ENCODE results near the gene MYH11.

MYH11 gene

GRCh38 chr16:15870011-15870410 lies 13.2 kb upstream of the MYH11 start:
- POLR2A ChIA-PET (ENCODE audit: low non-redundant PET): no interaction called here
- CTCF ChIA-PET: no interaction called here
- no peak overlapping the region for H3K27ac ChIP-seq
- no peak for DNase-seq (ENCODE audit: low spot score)
- TF ChIP-seq CTCF (conservative IDR thresholded peaks at IDR 0.05; ENCODE audit: low read depth): no peak

- no peak for DNase-seq (ENCODE audit: low spot score)
- POLR2A ChIA-PET (ENCODE audit: low non-redundant PET): no interaction called here
- no peak overlapping the region for H3K27ac ChIP-seq
- no peak for TF ChIP-seq CTCF (conservative IDR thresholded peaks at IDR 0.05; ENCODE audit: low read depth)
- CTCF ChIA-PET: interaction anchor here (0.6 to 0.7 kb wide), 2 partner anchors 36 to 66 kb away, joined by 3 to 4 read pairs; no protein-coding TSS in a partner anchor
Measured at GRCh38 chr16:15866451-15866850, 9.6 kb upstream of the MYH11 start.

DNA sequence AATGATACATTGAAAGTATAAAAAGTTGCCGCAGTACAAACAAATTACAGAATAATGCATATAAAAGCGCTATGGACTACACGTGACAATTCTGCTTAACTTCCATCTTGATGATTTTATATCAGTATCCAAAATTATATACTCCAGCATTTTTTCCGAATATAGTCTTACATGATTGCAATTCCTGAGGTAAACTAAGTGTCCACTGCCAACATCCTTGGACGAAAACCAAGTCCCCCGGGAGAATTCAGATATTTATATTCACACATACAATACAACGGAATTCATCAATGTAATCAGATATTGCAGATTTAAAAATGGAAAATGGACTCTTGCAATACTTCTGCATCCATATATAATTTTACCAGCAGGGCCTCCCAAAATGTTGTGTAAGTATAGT lies 8.9 kb upstream of the MYH11 start:
- DNase-seq (ENCODE audit: low spot score): no peak
- ChIA-PET POLR2A (ENCODE audit: low non-redundant PET) (no interaction called here), CTCF (interaction anchor here (0.6 to 0.7 kb wide), 2 partner anchors 35 to 66 kb away, joined by 3 to 4 read pairs; no protein-coding TSS in a partner anchor)
- TF ChIP-seq CTCF (conservative IDR thresholded peaks at IDR 0.05; ENCODE audit: low read depth): no peak
- H3K27ac ChIP-seq: no peak overlapping the region

DNA sequence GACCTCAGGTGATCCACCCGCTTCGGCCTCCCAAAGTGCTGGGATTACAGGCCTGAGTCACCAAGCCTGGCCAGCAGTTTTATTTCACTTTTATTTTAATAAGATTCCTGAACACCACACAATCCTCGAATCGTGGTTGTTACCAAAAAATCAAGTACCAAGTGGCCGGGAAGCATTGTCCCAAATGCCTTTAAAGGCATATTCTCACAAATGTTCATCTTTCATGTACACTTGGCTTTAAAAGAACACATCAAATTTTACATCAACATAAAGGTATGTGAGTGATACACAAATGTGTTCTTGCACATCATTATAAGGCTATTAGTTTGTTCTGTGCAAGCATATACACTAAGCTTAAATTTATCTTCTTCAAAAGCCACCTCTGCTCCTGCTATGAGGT lies 8.1 kb upstream of the MYH11 start:
- H3K27ac ChIP-seq: no peak overlapping the region
- DNase-seq (ENCODE audit: low spot score): no peak
- CTCF ChIA-PET: no interaction called here
- POLR2A ChIA-PET (ENCODE audit: low non-redundant PET): no interaction called here
- no peak for TF ChIP-seq CTCF (conservative IDR thresholded peaks at IDR 0.05; ENCODE audit: low read depth)

DNA sequence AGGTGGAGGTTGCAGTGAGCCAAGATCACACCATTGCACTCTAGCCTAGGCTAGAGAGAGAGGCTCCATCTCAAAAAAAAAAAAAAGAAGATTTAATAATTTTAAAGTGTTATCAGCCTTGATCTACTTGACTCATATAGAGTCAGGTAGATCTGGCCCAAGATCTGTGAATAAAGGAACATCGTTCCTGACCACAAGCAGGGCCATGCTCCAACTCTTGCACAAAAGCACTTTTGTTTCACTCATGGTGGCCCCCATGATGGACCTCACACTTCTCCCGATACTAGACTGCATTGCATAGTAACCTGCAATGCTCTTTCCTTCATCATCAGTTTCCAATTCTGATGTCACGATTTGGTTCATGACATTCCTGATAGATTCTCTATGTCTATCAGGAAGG lies 5.2 kb upstream of the MYH11 start:
- no peak for DNase-seq (ENCODE audit: low spot score)
- CTCF ChIA-PET: no interaction called here
- POLR2A ChIA-PET (ENCODE audit: low non-redundant PET): no interaction called here
- no peak overlapping the region for H3K27ac ChIP-seq
- no peak for TF ChIP-seq CTCF (conservative IDR thresholded peaks at IDR 0.05; ENCODE audit: low read depth)

DNA sequence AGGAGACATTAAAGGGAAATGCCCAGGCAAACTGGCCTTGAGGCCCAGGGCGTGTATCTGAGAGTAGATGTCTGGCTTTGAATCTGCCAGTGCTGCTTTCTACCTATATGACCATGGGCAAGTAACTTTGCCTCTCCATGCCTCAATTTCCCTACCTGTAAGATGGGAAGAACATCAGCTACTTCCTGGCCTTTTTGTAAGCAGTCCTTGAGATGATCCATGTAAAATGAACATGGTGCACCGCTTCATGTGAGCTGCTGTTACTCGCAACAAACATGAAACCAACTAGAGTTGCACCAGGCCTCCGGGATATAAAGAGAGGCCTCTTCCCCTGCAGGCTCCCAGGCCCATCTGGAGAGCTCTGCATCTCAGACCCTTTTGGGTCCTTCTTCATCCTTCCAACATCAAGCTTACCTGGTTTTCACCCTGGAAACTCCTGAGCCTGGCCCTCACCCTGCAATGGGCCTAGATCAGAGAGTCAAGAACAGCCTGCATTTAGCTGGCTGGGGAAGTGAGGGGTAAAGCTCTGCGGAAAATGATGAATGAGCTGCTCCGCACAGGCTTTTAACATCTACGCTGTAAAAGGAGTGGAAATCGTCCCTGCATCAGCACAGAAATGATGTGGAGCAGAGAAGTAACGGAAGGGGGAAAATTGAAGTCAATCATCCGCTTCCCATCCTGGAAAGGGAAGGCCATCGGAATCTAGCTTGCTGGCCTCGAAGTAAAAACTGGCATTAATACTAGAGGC lies 2.3 kb upstream of the MYH11 start:
- H3K27ac ChIP-seq: no peak overlapping the region
- ChIA-PET POLR2A (ENCODE audit: low non-redundant PET) (no interaction called here), CTCF (interaction anchor here (0.9 kb wide), 1 partner anchor 15 kb away, joined by 5 read pairs; no protein-coding TSS in a partner anchor)
- no peak for DNase-seq (ENCODE audit: low spot score)
- TF ChIP-seq CTCF (conservative IDR thresholded peaks at IDR 0.05; ENCODE audit: low read depth): no peak

Measured in RWPE1 (cell line).